Immature natural killer cell (primary cell): Measurements from ENCODE around the gene FGFBP3. TPM values are rescaled to one million over a fixed set of nuclear protein-coding genes. Genes with fewer than 3 reads are reported as not detected.
A peak's percentile ranks its signal among the peaks of the same experiment; 100 is the strongest.

ENCODE experiments used
- DNase-seq, 3 donors: peaks; one replicate each; pipeline ENCODE4 v3.0.0; 2022; ENCODE audit warnings: mixed read lengths in 1 of 3
- H3K27ac Mint-ChIP-seq, 6 donors: one replicate each; pipeline ENCODE4 v1.8.0; 2020; ENCODE audit warnings: mixed read lengths in 6 of 6, mild to moderate bottlenecking in 5 of 6, inconsistent platforms in 4 of 6, moderate library complexity in 3 of 6
- H3K27me3 Mint-ChIP-seq, 3 donors: one replicate each; pipeline ENCODE4 v1.8.0; 2020 to 2021; ENCODE audit warnings: low read depth in 3 of 3, mild to moderate bottlenecking in 3 of 3, mixed read lengths in 3 of 3, moderate library complexity in 3 of 3, inconsistent platforms in 1 of 3
- H3K36me3 Mint-ChIP-seq, 3 donors: one replicate each; pipeline ENCODE4 v1.8.0; 2020; ENCODE audit warnings: mixed read lengths in 3 of 3, inconsistent platforms in 2 of 3, mild to moderate bottlenecking in 2 of 3
- H3K4me1 Mint-ChIP-seq, 2 donors: one replicate each; pipeline ENCODE4 v1.8.0; 2020; ENCODE audit warnings: inconsistent platforms in 2 of 2, mild to moderate bottlenecking in 2 of 2, mixed read lengths in 2 of 2, moderate library complexity in 1 of 2
- H3K4me3 Mint-ChIP-seq, 5 donors: one replicate each; pipeline ENCODE4 v1.8.0; 2020; ENCODE audit warnings: mild to moderate bottlenecking in 5 of 5, mixed read lengths in 5 of 5, inconsistent platforms in 3 of 5, moderate library complexity in 3 of 5
- H3K9me3 Mint-ChIP-seq, 6 donors: one replicate each; pipeline ENCODE4 v1.8.0; 2020; ENCODE audit warnings: mild to moderate bottlenecking in 6 of 6, mixed read lengths in 6 of 6, inconsistent platforms in 4 of 6, moderate library complexity in 3 of 6
- polyA plus RNA-seq, 3 donors: library from polyadenylated mRNA; unstranded; fragments of 300-500 nt; fragmentation: Illumina TruSeq; gene quantifications; one replicate each; pipeline ENCODE4 v1.2.3, GENCODE V29; 2021

The FGFBP3 gene
- polyA plus RNA-seq, 3 donors from 2014 or later = 0.48 to 3.1 (median 3.1) TPM

DNA sequence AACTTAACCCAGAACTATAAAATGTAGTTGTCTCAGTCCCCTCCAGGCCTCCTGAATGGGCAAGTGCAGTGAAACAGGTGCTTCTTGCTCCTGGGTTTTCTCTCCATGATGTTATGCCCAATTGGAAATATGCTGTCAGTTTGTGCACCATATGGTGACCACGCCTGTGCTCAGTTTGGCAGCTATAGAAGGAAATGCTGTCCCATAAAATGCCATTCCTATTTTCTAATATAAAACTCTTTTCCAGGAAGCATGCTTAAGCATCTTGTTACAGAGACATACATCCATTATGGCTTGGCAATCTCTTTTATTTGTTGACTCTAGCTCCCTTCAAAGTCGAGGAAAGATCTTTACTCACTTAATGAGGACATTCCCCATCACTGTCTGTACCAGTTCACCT, 45.2 kb downstream of the FGFBP3 start:
- H3K27me3 Mint-ChIP-seq = no peaks in the 10 kb centered on the region
- DNase-seq = no peak
- H3K9me3 Mint-ChIP-seq = peaks cover 0 to 1% (median 0%) of the 10 kb centered on the region in 6 donors
- H3K27ac Mint-ChIP-seq = peak overlapping the region in 1 of 6 donors; percentile 48
- H3K4me3 Mint-ChIP-seq = no peak overlapping the region
- H3K36me3 Mint-ChIP-seq = peaks cover 10 to 45% (median 11%) of the 10 kb centered on the region in 3 donors
- H3K4me1 Mint-ChIP-seq = no peaks in the 10 kb centered on the region

DNA sequence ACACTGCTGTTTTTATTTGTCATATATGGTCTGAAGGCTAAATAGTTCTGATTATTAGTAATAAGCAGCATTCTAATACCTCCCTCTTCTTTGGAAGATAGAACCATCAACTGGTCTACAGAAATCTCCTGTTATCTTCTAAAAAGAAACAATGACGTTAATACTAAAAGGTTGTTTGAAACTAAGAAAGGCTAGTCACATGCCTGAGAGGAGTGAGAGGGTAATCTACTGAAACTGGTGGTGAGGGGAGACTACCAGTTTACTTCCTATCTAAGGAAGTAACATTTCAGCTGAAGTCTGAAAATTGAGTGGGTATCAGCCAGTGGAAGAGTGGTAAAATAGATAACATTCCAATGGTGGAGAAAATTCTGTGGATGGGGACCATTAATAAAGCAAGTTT, 48.4 kb downstream of the FGFBP3 start:
- peaks cover 0 to 1% (median 0%) of the 10 kb centered on the region in 6 donors for H3K9me3 Mint-ChIP-seq
- no peaks in the 10 kb centered on the region for H3K4me1 Mint-ChIP-seq
- no peak overlapping the region for H3K4me3 Mint-ChIP-seq
- peak overlapping the region in 2 of 6 donors; percentile 17 to 75 for H3K27ac Mint-ChIP-seq
- no peak for DNase-seq
- H3K36me3 Mint-ChIP-seq = peaks cover 15 to 69% (median 26%) of the 10 kb centered on the region in 3 donors
- peaks cover 0 to 2% (median 0%) of the 10 kb centered on the region in 3 donors for H3K27me3 Mint-ChIP-seq

- peak in 1 of 3 donors; percentile 9 for DNase-seq
- no peaks in the 10 kb centered on the region for H3K4me1 Mint-ChIP-seq
- H3K9me3 Mint-ChIP-seq = peaks cover 0 to 1% (median 0%) of the 10 kb centered on the region in 6 donors
- peaks cover 0 to 2% (median 0%) of the 10 kb centered on the region in 3 donors for H3K27me3 Mint-ChIP-seq
- H3K36me3 Mint-ChIP-seq = peaks cover 4 to 57% (median 16%) of the 10 kb centered on the region in 3 donors
- H3K4me3 Mint-ChIP-seq = no peak overlapping the region
- H3K27ac Mint-ChIP-seq = peak overlapping the region in 4 of 6 donors; percentile 4 to 28 (median 20)
Observed at GRCh38 chr10:91856637-91857036, 52.6 kb downstream of the FGFBP3 start.

Other genes with a start within 250 kb of the FGFBP3 start
- 10 to 100 TPM; 21.9 to 31.1 (median 25.3) TPM for gene TNKS2, start 111.1 kb downstream of the FGFBP3 start, polyA plus RNA-seq
- gene BTAF1, start 14.3 kb upstream of the FGFBP3 start, polyA plus RNA-seq = 10 to 100 TPM in 1 of 3 donors, 1 to 10 TPM in 2; 2.9 to 12.8 (median 4.7) TPM